NOMO-1 treated with DMSO at 0.1 percent for 48 hours (cell line): ENCODE data around the gene CCT7.
"Not testable (repeated sequence)": the region's sequence is repeated elsewhere in the genome, so short reads cannot be mapped to it uniquely, and the experiment has no call there.

Experiments used
- DNase-seq: peaks from one replicate; lab custom pipeline; 2025; ENCODE audit not compliant: unreplicated experiment; lab: John Stamatoyannopoulos, UW

The CCT7 gene

DNA sequence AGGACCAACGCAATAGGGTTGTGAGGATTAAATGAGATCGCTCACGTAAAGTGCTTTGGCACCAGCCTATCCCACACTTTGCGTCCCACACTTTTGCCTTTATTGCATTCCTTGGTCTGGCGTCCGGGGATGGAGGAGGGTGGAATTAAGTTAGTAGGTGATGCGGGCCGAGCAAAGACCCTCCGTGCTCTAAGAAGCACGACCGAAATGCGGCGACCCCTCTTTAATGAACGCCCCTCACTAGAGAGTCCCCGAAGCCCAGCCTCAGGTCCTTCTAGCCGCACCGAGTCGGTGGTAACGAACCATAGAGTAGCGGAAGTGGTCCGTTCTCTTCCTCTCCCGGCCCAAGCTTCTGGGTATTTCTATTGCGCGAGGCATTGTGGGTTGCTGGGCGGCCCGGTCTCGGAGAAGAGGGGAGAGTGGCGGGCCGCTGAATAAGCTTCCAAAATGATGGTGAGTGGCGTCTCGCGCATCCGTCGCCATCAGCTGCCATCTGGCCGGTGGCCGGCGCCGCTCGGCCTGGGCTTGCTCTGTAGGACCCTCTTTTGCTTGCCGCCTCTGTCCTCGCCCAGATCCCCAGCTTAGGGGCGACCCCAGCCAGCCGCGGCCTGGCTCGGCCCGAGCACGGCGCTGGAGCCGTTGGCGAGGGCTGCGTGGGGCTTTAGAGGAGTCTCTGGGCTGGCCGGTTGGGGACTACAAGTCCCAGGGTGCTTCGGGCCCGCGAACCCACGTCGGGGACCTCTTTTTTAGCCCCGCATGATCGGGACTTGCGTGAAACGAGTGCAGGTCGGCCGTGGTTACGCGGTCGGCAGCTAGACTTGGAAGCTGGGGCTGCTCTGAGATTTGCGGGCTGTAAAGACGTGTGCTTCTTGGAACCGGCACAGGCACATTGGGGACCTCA is at the start of gene CCT7:
TSS of gene CCT7 (plus strand) at position 377 of the 901 bp plus-strand sequence. CDS start at position 448, 71 bp downstream.
- DNase-seq: peak; percentile 91

GRCh38 chr2:73185965-73186364 is 48.1 kb upstream of the CCT7 start:
- no peak for DNase-seq

DNA sequence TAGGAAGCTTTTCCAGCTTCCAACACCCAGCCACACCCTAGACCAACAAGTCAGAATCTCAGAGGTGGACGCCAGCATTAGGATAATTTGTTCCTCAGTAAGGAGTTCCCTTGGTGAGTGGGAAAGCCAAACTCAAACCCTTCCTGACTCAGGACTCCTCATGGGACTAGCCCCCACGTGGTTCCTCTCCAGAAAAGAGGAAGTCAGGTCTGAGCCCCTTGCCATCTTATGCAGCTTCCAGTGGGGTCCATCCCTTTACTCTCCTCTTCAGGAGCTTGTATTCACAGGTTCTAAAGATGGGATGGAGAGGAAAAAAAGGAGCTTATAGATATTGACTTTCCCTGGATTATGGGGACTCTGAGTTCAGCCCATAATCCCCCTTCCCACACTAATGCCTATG is 46.6 kb upstream of the CCT7 start:
- no peak for DNase-seq

GRCh38 chr2:73197579-73197978 is 36.5 kb upstream of the CCT7 start:
- no peak for DNase-seq

DNA sequence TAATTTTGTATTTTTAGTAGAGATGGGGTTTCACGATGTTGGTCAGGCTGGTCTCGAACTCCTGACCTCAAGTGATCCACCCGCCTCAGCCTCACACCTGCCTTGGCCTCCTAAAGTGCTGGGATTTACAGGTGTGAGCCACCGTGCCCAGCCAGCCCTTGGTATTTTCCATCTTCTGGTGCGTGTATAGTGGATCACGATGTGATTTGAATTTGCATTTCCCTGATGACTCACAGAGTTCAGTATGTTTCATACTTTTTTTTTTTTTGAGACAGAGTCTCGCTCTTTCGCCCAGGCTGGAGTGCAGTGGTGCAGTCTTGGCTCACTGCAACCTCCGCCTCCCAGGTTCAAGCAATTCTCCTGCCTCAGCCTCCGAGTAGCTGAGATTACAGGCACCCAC is 33.8 kb upstream of the CCT7 start:
- not testable (repeated sequence) for DNase-seq

DNA sequence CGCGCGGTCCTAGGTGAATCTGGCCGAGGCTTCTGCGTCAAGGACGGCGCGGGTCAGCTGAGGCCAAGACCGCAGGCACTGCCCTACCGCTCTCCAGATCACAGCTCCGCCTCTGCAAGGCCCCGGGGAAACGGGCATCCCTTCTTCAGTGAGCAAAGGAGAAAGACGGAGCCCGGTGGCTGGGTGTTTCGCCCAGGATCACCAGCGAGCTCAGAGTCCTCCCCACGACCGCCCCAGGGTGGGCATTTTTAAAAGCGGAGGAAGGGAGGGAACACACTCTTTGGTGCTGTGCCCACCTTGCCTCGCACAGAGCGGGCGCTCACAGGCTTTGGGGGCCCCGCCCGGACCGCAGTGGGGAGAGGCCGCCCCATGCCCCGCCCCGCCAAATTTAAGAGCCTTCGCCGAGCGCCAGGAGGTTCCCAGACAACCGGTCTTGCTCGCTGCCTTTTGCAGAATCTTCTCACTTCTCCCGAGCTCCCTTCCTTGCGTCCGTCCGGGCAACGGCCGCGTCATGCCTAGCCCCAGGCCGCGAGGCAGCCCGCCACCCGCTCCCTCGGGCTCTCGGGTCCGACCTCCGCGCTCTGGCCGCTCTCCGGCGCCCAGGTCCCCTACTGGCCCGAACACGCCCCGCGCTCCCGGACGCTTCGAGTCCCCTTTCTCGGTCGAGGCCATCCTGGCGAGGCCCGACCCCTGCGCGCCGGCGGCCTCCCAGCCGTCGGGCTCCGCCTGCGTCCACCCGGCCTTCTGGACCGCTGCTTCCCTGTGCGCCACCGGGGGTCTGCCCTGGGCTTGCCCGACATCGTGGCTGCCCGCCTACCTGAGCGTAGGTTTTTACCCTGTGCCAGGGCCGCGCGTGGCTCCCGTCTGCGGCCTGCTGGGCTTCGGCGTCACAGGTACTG is 31.7 kb upstream of the CCT7 start, which contains the start of gene NOTO:
TSS of gene NOTO (plus strand) at position 419 of the 899 bp plus-strand sequence. CDS start at position 512, 93 bp downstream.
- peak; percentile 8 for DNase-seq

- no peak for DNase-seq
These were observed 30.9 kb upstream of the CCT7 start for GRCh38 chr2:73203055-73203681.

DNA sequence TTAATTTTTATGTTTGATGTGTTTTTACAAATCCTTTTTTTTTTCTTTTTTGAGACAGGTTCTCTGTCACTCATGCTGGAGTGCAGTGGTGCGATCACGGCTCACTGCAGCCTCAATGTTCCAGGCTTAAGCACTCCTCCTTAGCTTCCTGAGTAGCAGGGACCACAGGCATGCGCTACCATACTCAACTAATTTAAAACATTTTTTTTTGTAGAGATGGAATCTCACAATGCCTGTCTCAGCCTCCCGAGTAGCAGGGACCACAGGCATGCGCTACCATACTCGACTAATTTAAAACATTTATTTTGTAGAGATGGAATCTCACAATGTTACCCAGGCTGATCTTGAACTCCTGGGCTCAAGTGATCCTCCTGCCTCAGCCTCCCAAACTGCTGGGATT is 28.5 kb upstream of the CCT7 start:
- no peak for DNase-seq

DNA sequence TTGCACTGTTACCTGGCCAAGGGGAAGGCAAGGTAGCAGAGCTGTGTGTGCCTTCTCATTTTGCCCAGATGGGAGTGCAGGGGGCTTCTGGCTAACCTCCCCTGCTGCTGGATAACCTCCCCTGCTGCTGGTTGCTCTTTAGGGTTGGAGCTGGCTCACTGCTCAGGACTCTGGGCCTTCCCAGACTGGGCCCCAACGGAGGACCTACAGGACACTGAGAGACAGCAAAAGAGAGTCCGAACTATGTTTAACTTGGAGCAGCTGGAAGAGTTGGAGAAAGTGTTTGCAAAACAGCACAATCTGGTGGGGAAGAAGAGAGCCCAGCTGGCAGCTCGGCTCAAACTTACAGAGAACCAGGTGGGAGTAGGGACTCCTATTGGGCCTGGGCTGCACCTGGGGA is 25.9 kb upstream of the CCT7 start:
- DNase-seq: no peak

DNA sequence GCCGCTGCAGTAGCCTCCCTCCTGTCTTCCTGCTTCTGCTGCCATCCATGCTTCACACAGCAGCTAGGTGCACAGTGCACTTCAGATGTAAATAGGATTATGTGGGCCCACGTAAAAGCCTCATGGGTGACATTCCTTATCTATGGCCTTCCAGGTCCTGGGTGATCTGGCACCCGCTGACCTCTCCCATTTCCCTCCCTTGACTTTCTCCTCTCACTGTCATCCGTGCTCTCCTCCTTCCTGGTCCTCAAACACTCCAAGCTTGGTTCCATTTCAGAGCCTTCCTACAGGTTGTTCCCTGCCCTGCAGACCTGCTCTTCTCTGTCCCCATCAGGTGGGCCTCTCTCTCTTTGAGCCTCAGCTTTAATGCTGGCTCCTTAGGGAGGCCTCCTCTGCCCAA is 24.1 kb upstream of the CCT7 start:
- no peak for DNase-seq

GRCh38 chr2:73210696-73211095 is 23.4 kb upstream of the CCT7 start:
- DNase-seq: no peak

DNA sequence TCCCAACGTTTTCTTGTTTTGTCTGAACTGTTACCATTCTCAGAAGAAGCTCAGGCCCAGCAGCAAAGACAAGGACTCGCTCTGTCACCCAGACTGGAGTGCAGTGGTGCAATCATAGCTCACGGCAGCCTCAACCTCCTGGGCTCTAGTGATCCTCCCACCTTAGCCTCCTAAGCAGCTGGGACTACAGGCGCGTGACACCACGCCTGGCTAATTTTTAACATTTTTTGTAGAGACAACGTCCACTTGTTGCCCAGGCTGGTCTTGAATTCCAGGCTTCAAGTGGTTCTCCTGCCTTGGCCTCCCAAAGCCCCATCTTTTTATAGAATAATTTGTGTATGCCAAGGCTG is 22.0 kb upstream of the CCT7 start:
- no peak for DNase-seq

DNA sequence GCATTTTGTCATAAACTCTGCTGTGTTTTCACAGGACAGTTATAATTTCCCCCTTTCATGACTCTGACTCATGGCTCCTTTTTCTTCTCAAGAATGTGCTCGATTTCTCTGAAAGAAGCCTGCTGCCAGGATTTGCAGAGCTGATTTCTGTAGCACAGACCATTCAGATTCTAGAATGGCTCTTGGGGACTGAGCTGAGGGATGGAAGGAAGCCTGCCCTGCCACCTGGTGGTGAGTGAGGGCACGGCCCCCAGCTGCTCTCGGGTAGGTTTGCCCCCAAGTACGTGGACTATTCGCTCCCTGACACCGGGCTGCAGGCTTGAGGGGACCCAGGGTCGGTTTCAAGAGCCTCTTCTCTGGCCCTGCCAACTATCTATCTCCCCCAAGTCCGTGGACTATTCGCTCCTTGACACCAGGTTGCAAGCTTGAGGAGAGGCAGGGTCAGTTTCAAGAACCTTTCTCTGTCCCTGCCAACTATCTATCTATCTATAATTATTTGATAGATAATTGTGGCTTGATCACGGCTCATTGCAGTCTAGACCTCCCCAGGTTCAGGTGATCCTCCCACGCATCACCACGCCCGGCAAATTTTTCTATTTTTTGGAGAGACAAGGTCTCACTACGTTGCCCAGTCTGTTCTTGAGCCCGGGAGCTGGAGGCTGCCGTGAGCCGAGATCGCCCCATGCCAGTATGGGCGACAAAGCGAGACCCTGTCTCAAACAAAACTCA is 21.5 kb upstream of the CCT7 start:
- peak; percentile 49 for DNase-seq

GRCh38 chr2:73214120-73215035 is 19.7 kb upstream of the CCT7 start, which contains the start of gene SMYD5:
Gene SMYD5 (plus strand): TSS chr2:73214245. CDS start chr2:73214267, 22 bp downstream.
- peak; percentile 76 for DNase-seq

DNA sequence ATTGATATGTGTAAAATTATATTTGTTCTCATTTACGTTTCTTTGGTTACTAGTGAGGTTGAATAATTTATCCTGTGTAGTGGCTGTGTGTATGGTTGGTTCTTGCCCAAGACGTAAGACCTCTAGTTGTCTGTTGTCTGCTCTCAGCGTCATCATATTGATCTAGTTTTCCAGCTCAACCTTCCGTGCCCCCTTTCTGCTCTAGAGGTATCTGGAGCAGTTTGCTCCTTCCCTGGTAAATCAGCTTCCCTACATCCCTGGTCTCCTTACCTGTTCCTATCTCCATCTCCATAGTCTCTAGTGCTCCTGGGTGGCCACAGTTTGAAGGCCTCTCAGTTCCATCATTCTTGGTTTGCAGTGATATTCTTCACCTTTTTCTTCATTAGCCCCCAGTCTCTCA is 18.9 kb upstream of the CCT7 start:
- no peak for DNase-seq

- DNase-seq: no peak
These were observed 16.9 kb upstream of the CCT7 start for GRCh38 chr2:73217160-73217559.

DNA sequence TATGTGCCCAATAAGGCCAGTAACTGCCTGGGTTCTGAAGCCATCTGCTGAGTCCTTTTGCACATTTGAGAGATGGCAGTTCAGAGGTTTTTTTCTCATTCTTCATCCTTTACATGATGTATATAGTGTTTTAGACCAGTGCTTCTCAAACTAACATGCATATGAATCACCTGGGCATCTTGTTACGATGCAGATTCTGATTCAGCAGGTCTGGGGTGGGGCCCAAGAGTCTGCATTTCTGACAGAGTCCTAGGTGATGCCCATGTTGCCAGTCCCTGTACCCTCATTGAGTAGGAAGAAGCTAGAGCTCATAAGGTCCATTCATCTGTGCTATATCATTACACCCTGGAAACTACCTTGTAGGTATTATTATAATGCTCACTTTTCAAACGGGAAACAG is 16.3 kb upstream of the CCT7 start:
- no peak for DNase-seq

GRCh38 chr2:73218298-73218697 is 15.8 kb upstream of the CCT7 start:
- DNase-seq: no peak

DNA sequence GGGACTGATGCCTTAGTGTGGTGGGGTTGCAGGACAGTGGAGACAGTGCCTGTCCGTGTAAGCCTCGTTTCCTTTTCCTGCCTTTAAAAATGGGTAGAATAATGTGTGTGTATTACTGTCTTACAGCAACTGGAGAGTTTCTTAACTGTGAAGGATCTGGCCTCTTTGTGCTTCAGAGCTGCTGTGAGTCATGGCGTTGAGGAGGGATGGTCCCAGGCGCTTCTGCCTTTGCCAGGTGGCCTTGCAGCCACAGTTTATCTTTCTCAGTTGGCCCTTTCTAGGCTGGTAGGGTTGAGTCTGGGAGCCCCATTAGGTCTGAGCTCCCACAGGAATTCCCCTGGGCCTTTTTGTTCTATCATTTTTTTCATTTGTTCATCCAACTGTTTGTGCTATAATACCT is 10.3 kb upstream of the CCT7 start:
- no peak for DNase-seq
